CD4-positive, alpha-beta T cell treated with Interleukin-15 for 4 hours (primary cell): ENCODE data around the gene GTF2A1.

Experiments
- DNase-seq: peaks from one replicate; pipeline ENCODE4 v3.0.0-alpha.2; 2020; ENCODE audit warnings: low spot score

The GTF2A1 gene

DNA sequence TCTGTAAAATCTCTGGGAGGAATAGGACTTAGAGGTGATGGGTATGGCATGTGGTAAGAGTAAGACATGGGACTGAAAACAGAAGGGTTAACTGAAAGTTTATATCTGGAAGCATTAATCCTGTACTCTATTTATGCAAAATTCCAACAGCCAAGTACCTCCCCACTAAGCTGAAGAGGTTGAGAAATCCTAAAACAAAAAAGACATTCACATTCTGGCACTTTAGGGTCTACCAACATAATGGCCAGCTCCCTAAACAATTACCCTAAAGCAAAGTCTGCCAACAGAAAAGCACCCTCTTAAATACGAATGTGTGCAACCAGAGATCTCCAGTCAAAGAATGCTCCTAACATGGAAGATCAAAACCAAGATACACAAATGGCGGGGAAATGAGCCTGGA is 87.4 kb downstream of the GTF2A1 start:
- DNase-seq = no peak

DNA sequence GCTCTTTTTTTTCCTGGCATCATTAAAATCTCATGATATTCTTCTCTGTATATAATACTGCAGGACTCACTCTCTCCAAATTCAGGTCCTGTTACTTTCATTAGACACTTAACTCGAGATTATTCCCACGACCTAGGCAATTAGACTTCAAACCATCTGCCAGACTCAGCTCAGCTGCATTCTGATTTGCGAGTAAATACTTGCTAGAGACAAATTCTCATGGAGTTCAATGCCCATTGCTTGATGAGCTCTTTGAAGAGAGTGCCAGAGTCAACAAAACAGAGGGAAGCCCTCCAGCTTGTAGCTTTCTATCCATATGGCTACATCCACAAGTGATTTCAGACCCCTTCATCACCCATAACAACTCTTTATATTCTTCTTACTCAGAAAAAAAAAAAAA is 88.3 kb downstream of the GTF2A1 start:
- no peak for DNase-seq

GRCh38 chr14:81129242-81129641 is 91.5 kb downstream of the GTF2A1 start:
- DNase-seq = no peak

GRCh38 chr14:81127785-81128184 is 93.0 kb downstream of the GTF2A1 start:
- no peak for DNase-seq

GRCh38 chr14:81125536-81125935 is 95.2 kb downstream of the GTF2A1 start:
- no peak for DNase-seq
